Central memory CD4-positive, alpha-beta T cell (primary cell): ENCODE results near the gene PDLIM7.
"Not testable (repeated sequence)": the region's sequence is repeated elsewhere in the genome, so short reads cannot be mapped to it uniquely, and the experiment has no call there.

Experiments used
- DNase-seq: peaks from one replicate; pipeline ENCODE4 v3.0.0; 2022

Gene PDLIM7

GRCh38 chr5:177490311-177490991 lies 7.0 kb downstream of the PDLIM7 start:
- DNase-seq, result no peak

GRCh38 chr5:177489119-177489716 lies 8.2 kb downstream of the PDLIM7 start:
- no peak for DNase-seq

- no peak for DNase-seq
Observed at GRCh38 chr5:177487975-177488374, 9.4 kb downstream of the PDLIM7 start.

GRCh38 chr5:177487144-177487543 lies 10.3 kb downstream of the PDLIM7 start:
- DNase-seq, result no peak

GRCh38 chr5:177486256-177486655 lies 11.1 kb downstream of the PDLIM7 start:
- no peak for DNase-seq

GRCh38 chr5:177485753-177486152 lies 11.7 kb downstream of the PDLIM7 start:
- DNase-seq, result not testable (repeated sequence)

GRCh38 chr5:177484902-177485549 lies 12.4 kb downstream of the PDLIM7 start:
- no peak for DNase-seq

- DNase-seq, result no peak
Observed at GRCh38 chr5:177483994-177484901, 13.2 kb downstream of the PDLIM7 start.

GRCh38 chr5:177483042-177483441 lies 14.4 kb downstream of the PDLIM7 start:
- DNase-seq, result no peak

- DNase-seq, result no peak
Observed at GRCh38 chr5:177482359-177482795, 15.0 kb downstream of the PDLIM7 start.

- no peak for DNase-seq
Observed at GRCh38 chr5:177479774-177480173, 17.6 kb downstream of the PDLIM7 start.

- DNase-seq, result no peak
Observed at GRCh38 chr5:177478711-177479646, 18.4 kb downstream of the PDLIM7 start.

- no peak for DNase-seq
Observed at GRCh38 chr5:177477701-177478477, 19.5 kb downstream of the PDLIM7 start.

GRCh38 chr5:177476531-177477233 lies 20.7 kb downstream of the PDLIM7 start:
- DNase-seq, result no peak

- no peak for DNase-seq
Observed at GRCh38 chr5:177475563-177476427, 21.6 kb downstream of the PDLIM7 start.

- no peak for DNase-seq
Observed at GRCh38 chr5:177474846-177475562, 22.4 kb downstream of the PDLIM7 start.

GRCh38 chr5:177474002-177474476 lies 23.4 kb downstream of the PDLIM7 start:
- DNase-seq, result no peak

GRCh38 chr5:177473443-177474001 lies 23.9 kb downstream of the PDLIM7 start, which contains the start of gene DBN1:
DBN1 (minus strand) TSS chr5:177473634; CDS start chr5:177473521, 113 bp downstream.
- no peak for DNase-seq
